GM18907 (cell line): Measurements from ENCODE around the gene SGCD.

Experiments
- ATAC-seq: cut with Tn5 transposase; IDR thresholded peaks from one replicate; pipeline ENCODE4 v1.9.1; 2021; ENCODE audit warnings: mild to moderate bottlenecking, moderate library complexity; ENCODE audit not compliant: unreplicated experiment

The SGCD gene

DNA sequence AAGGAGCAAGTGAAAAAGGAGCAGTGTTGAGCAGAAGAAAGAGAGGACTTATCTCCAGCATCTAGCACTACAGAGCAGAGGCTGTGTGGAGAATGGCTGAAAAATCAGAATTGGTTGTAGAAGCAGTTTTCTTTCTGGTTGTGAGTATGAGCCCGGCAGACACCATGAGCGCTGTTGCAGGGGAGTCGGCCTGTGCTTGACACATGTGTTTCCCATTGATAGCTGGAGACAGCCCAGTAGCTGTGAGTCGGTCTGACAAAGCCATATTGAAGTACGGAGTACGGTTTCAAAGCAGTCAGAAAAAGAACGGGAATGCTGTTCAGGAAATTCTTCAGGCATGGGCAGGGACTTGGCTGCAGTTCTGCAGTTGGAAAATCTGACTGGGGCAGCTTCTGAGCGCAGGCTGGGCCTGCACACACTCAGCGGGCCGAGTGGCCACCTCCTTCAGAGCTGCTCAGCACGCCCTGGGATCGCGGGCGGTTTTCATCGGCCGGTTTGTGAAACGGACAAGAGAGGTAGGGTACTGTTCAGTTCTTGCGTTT, at the start of gene SGCD:
SGCD (plus strand) TSS at position 447 of the 542 bp plus-strand sequence.
- ATAC-seq = no peak

- no peak for ATAC-seq
Measured at GRCh38 chr5:156277290-156277689, 49.7 kb upstream of the SGCD start.

DNA sequence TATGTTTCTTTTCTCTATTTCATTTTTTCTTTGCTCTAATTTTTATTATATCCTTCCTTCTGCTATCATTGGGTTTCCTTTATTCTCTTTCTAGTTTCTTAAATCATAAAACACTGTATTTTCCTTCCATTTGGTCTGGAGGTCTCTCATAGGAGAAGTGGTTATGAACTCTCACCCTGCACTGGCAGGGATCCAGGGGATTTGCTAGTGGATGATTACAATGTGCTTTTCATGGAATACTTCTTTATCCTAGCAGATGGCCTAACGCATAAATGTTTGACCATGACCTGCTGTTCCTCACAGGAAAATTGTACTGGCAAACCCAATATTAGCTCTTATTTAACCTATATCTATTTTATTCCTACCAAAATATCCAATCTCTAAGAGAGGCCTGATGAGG, 31.5 kb upstream of the SGCD start:
- ATAC-seq = no peak

- ATAC-seq = no peak
Measured at GRCh38 chr5:156310115-156310514, 16.8 kb upstream of the SGCD start.

GRCh38 chr5:156312897-156313694, 13.9 kb upstream of the SGCD start:
- no peak for ATAC-seq

DNA sequence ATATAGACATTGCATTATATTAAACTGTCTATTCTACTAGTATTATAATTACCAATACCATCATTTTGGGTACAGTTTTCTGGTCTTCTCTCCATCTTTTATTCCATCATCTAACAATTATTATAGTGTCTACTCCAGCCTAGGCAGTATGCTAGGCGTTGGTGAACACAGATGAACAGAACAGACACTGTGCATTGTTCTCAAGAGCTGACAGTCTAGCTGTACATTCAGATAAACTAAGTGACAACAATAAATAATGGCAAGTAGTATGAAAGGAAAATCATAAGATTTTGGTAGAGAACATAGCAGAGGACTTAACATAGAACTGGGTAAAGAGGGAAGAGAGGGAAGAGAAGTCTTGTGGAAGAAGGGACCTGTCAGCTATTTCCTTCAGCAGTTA, 12.5 kb upstream of the SGCD start:
- no peak for ATAC-seq

DNA sequence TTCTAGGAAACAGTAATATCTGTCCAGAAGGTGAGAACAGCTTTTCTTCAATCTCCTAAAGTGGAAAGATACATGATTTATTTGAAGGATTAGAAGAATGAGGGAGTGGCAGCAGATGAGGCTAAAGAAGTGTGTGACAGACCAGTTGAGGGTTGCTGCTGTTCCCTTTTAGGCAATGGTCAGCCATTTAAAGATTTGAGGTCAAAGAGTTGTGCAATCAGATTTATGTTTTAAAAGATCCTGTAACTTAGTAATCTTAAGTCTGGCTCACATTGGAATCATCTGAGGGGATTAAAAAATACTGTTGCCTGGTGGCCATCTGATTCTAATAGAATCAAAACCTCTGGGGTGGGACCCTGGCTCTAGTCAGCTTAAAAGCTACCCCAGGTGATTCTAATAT, 4.3 kb upstream of the SGCD start:
- no peak for ATAC-seq

- ATAC-seq = no peak
Measured at GRCh38 chr5:156327296-156327695, 332 bp downstream of the SGCD start.

GRCh38 chr5:156328161-156328560, 1.2 kb downstream of the SGCD start:
- no peak for ATAC-seq

DNA sequence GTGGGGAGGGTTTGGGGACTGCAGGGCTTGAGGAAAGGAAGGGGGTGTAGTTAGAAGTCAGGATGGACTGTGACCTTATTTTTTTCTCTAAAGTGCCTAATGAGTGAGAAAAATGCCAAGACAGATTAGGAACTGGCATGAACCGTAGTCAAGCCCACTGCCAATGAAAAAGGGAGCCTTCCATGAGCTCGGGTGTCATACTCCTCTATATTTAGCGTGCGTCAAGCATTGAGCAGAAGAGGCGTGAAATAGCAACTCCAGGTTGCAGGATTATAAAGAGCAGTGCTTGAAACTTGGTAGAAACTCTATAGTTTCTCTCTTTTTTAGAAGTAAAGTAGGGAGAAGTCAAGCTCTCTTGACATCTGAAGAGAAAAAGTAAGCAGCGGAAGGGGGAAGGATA, 1.8 kb downstream of the SGCD start:
- no peak for ATAC-seq

- ATAC-seq = no peak
Measured at GRCh38 chr5:156329171-156329611, 2.2 kb downstream of the SGCD start.

GRCh38 chr5:156330141-156330870, 3.3 kb downstream of the SGCD start:
- no peak for ATAC-seq

DNA sequence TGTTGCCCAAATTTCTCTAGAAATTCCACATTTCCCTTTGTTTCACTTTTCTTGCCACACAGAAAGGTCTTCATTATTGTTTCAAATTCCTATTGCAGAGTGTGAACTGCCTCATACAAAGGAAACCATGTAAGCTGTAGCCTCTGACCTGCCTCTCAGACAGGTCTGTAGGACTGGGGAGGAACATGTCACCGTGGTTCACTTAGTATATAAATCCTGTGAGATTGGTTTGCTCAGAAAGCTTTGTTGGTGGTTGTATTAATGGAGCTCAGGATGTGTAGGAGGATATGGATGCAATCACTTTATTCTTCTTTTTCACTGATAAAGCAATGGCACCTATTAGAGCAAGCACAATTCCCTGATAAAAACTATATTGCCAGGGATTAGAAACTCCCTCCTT, 4.2 kb downstream of the SGCD start:
- no peak for ATAC-seq

GRCh38 chr5:156331845-156332244, 4.9 kb downstream of the SGCD start:
- ATAC-seq = no peak

- no peak for ATAC-seq
Measured at GRCh38 chr5:156332245-156332644, 5.3 kb downstream of the SGCD start.

- ATAC-seq = no peak
Measured at GRCh38 chr5:156339139-156339841, 12.3 kb downstream of the SGCD start.

GRCh38 chr5:156340893-156341292, 13.9 kb downstream of the SGCD start:
- no peak for ATAC-seq

DNA sequence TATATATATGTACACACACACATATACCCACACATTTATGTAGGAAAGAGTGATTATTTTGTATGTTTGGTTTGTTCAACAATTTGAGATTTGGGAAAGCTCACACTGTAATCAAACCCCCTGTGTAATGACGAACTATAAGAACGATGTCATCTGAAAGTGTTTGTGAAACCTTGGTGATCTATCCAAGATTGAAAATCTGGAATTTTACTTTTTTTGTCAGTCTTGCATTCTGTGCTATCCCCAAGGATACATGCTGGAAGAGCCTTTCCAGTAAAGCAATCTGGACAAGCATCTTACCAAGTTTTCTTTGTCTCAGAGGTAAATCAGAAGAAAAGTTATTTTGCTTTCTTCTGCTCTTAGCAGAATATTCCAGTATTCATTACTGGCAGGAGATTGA, 23.3 kb downstream of the SGCD start:
- no peak for ATAC-seq

DNA sequence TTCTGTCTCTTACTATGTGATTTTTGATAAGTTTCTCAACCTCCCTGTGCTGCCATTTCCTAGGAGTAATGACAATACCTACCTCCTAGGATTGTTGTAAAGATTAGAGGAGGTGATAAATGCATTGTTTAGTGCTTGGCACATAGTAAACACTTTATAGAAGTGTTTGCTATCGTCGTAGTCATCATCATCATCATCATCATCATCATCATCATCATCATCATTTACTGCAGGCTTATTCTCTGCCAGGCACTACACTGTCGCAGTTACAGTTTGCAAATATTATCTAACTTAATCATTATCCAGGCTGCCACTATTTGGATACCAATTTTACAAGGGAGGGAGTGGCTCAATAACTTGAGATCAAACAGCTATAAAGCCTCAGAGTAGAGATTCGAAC, 24.5 kb downstream of the SGCD start:
- ATAC-seq = no peak

DNA sequence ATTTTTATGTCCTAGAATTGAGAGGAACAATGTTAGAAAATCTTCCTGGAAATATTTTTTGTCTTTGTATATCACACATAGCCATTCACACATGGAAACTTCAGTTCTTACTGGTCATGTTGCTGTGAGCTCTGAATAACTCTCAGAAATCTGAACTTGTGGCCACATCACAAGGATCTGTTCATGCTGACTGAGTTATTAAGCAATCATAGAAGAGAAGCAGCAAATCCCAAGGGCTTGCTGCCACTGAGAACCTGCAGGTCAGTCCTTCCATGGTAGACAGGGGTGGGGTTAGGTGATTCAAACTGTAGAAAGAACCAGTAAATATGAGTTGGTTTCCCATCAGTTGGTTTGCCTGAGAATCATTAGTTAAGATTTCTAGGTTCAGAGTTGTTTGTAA, 27.6 kb downstream of the SGCD start:
- ATAC-seq = no peak

GRCh38 chr5:156356238-156356637, 29.3 kb downstream of the SGCD start:
- no peak for ATAC-seq
